Activated T-helper 17 cell treated with anti-CD3 and anti-CD28 coated beads, Interleukin-2, amount 50 U/mL, for 72 hours (primary cell): ENCODE data around the gene PTPRD. TPM values are rescaled to one million over a fixed set of nuclear protein-coding genes. Genes with fewer than 3 reads are reported as not detected.

Experiments
- ATAC-seq: fragments of 150-1000 bp; cut with Tn5 transposase; replicated peaks from 2 replicates; pipeline ENCODE4 v1.10.0; 2021; ENCODE audit warnings: mild to moderate bottlenecking, moderate library complexity
- H3K27ac Mint-ChIP-seq: one replicate; pipeline ENCODE4 v1.8.0; 2022; ENCODE audit warnings: mixed read lengths
- H3K27me3 Mint-ChIP-seq: one replicate; pipeline ENCODE4 v1.8.0; 2022; ENCODE audit warnings: mixed read lengths
- H3K36me3 Mint-ChIP-seq: one replicate; pipeline ENCODE4 v1.8.0; 2022; ENCODE audit warnings: low read depth, mild to moderate bottlenecking, mixed read lengths
- H3K4me1 Mint-ChIP-seq: one replicate; pipeline ENCODE4 v1.8.0; 2022; ENCODE audit warnings: mixed read lengths
- H3K4me3 Mint-ChIP-seq: one replicate; pipeline ENCODE4 v1.8.0; 2022; ENCODE audit warnings: mild to moderate bottlenecking, mixed read lengths
- H3K9me3 Mint-ChIP-seq: one replicate; pipeline ENCODE4 v1.8.0; 2022; ENCODE audit warnings: mixed read lengths
- total RNA-seq, 2 donors: library from RNA; stranded (reverse); gene quantifications; one replicate each; pipeline ENCODE4 v1.2.3, GENCODE V29; 2022

PTPRD gene
- total RNA-seq, 2 donors from 2014 or later: 0.04 TPM; not detected in 1

DNA sequence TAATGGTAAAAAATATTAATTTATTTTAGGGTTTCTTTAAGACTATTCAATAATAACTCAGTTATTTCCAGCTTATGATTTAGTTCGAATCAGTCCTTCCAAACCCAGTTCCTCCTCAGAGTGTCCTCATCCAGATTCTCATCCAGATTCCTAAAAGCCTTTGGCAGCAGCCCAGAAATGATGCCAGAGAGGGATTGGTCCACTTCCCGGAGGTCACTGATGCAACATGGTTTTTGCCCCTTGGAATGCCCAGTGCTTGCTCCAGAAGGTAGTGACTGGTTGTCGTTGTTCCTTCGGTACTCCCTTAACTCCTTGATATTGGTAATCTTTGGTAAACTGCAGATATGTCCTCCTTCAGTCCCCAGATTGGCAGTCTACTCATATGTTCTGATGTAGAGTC is 2320.1 kb downstream of the PTPRD start:
- Mint-ChIP-seq H3K36me3 (no peaks in the 10 kb centered on the region), H3K4me3 (no peak overlapping the region), H3K27me3 (peaks cover 3% of the 10 kb centered on the region), H3K9me3 (no peaks in the 10 kb centered on the region), H3K4me1 (no peaks in the 10 kb centered on the region), H3K27ac (no peak overlapping the region)
- ATAC-seq: no peak

- H3K9me3 Mint-ChIP-seq: no peaks in the 10 kb centered on the region
- H3K4me1 Mint-ChIP-seq: peaks cover 5% of the 10 kb centered on the region
- peaks cover 6% of the 10 kb centered on the region for H3K27me3 Mint-ChIP-seq
- no peak overlapping the region for H3K4me3 Mint-ChIP-seq
- no peak overlapping the region for H3K27ac Mint-ChIP-seq
- no peaks in the 10 kb centered on the region for H3K36me3 Mint-ChIP-seq
- no peak for ATAC-seq
Observed at GRCh38 chr9:8289681-8290080, 2323.1 kb downstream of the PTPRD start.

DNA sequence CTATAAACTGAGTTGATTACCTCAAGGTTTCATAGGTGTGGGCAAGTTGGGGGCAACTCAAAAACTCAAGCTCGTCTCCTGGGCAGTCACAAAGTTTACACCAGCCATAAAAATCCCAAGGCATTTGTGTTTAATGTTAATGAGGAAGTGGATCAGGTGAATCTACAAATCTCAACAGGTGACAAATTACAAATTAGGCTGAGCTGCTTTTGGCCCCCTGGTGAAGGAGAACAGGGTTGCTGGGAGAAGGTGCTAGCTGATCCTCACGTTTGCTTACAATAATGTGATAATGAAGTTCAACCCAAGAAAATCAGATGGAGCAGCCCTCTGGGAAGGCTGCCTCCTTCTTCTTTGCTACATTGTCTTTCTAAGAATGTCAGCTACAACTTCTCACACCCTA is 2324.8 kb downstream of the PTPRD start:
- peaks cover 5% of the 10 kb centered on the region for H3K4me1 Mint-ChIP-seq
- no peak for ATAC-seq
- H3K4me3 Mint-ChIP-seq: no peak overlapping the region
- no peaks in the 10 kb centered on the region for H3K9me3 Mint-ChIP-seq
- peaks cover 6% of the 10 kb centered on the region for H3K27me3 Mint-ChIP-seq
- H3K27ac Mint-ChIP-seq: no peak overlapping the region
- H3K36me3 Mint-ChIP-seq: no peaks in the 10 kb centered on the region

DNA sequence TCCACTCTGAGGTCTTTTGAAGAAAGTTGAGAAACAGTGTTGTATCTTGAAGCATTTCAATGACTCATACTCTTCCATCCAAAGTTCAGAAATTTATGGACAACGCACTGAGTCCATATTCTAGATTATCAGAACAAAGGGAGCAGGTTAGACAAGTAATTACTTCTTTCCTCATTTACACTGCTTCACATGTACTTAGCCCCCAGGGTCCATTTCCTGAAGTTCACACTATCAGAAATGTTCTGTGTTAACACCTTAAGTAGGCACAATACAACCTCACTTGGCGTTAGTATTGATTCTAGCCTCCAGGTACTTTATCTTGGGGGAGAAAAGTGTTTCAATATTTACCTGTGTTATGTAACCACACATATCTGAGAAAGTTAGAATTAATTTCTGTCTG is 2325.3 kb downstream of the PTPRD start:
- H3K36me3 Mint-ChIP-seq: no peaks in the 10 kb centered on the region
- peaks cover 5% of the 10 kb centered on the region for H3K4me1 Mint-ChIP-seq
- no peak for ATAC-seq
- no peaks in the 10 kb centered on the region for H3K9me3 Mint-ChIP-seq
- H3K27me3 Mint-ChIP-seq: peaks cover 6% of the 10 kb centered on the region
- no peak overlapping the region for H3K4me3 Mint-ChIP-seq
- no peak overlapping the region for H3K27ac Mint-ChIP-seq

- Mint-ChIP-seq H3K4me1 (peaks cover 5% of the 10 kb centered on the region), H3K9me3 (no peaks in the 10 kb centered on the region), H3K4me3 (no peak overlapping the region), H3K27me3 (peaks cover 6% of the 10 kb centered on the region), H3K36me3 (no peaks in the 10 kb centered on the region), H3K27ac (no peak overlapping the region)
- no peak for ATAC-seq
Observed at GRCh38 chr9:8284884-8285283, 2327.9 kb downstream of the PTPRD start.

GRCh38 chr9:8282535-8282934 is 2330.3 kb downstream of the PTPRD start:
- Mint-ChIP-seq H3K4me3 (no peak overlapping the region), H3K27ac (no peak overlapping the region), H3K36me3 (no peaks in the 10 kb centered on the region), H3K4me1 (peaks cover 5% of the 10 kb centered on the region), H3K9me3 (peaks cover 2% of the 10 kb centered on the region), H3K27me3 (peaks cover 3% of the 10 kb centered on the region)
- no peak for ATAC-seq

DNA sequence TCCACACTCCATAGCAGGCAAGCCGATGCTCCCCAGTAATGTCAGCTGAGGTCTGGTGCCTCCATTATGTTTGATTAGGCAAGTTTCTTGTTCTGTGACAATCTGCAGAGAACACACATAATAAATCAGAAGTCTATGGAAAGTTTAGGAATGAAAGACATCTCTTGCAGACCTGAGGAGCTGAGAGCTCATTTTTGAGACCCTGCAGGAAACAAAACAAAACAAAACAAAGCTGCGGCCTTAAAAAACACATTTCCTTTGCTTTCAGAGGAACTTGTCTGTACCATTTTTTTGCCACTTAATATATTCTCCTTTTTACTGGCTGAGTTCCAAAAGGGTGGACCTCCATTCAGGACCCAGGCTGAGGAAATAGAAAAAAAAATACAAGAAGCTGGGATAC is 2332.0 kb downstream of the PTPRD start:
- H3K27me3 Mint-ChIP-seq: peaks cover 3% of the 10 kb centered on the region
- no peaks in the 10 kb centered on the region for H3K4me1 Mint-ChIP-seq
- ATAC-seq: no peak
- no peak overlapping the region for H3K27ac Mint-ChIP-seq
- H3K9me3 Mint-ChIP-seq: peaks cover 15% of the 10 kb centered on the region
- H3K36me3 Mint-ChIP-seq: no peaks in the 10 kb centered on the region
- H3K4me3 Mint-ChIP-seq: no peak overlapping the region

DNA sequence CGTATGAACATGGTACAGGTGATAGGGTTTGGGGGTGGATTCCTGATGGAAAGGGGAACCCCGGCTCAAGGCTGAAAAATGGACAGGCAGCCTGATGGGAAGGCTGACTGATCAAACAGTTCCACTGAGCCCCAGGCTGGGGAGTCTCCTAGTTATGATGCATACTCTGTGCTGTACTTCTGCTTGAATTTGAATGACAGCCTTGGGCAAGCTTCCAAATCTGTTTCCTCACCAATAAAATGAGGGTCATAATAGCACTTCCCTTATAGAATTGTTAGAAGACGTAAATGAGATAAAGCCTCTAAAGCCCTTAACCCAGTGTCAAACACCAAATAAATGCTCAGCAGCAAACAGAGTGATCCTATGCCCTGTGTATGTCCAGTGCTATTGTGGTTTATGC is 2334.8 kb downstream of the PTPRD start:
- Mint-ChIP-seq H3K4me1 (no peaks in the 10 kb centered on the region), H3K27me3 (no peaks in the 10 kb centered on the region), H3K9me3 (peaks cover 15% of the 10 kb centered on the region), H3K27ac (no peak overlapping the region), H3K36me3 (no peaks in the 10 kb centered on the region), H3K4me3 (no peak overlapping the region)
- ATAC-seq: no peak

DNA sequence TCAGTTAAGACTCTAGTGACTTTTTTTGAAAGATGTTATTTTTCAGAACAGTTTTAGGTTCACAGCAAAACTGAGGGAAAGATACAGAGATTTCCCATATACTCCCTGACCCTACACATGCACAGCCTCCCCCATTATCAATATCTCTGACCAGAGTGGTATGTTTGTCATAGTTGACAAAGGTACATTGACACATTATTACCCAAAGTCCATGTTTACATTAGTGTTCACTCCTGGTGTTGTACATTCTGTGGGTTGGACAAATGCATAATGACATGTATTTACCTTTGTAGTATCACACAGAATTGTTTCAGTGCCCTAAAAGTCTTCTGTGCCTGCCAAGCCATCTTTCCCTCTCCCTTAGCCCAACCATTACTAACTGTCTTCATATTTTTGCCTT is 2342.6 kb downstream of the PTPRD start:
- H3K4me3 Mint-ChIP-seq: no peak overlapping the region
- no peaks in the 10 kb centered on the region for H3K36me3 Mint-ChIP-seq
- no peaks in the 10 kb centered on the region for H3K27me3 Mint-ChIP-seq
- no peak overlapping the region for H3K27ac Mint-ChIP-seq
- ATAC-seq: no peak
- H3K9me3 Mint-ChIP-seq: no peaks in the 10 kb centered on the region
- no peaks in the 10 kb centered on the region for H3K4me1 Mint-ChIP-seq

GRCh38 chr9:8268881-8269280 is 2343.9 kb downstream of the PTPRD start:
- H3K4me1 Mint-ChIP-seq: no peaks in the 10 kb centered on the region
- ATAC-seq: no peak
- no peaks in the 10 kb centered on the region for H3K9me3 Mint-ChIP-seq
- no peak overlapping the region for H3K4me3 Mint-ChIP-seq
- H3K27me3 Mint-ChIP-seq: no peaks in the 10 kb centered on the region
- H3K27ac Mint-ChIP-seq: no peak overlapping the region
- H3K36me3 Mint-ChIP-seq: no peaks in the 10 kb centered on the region

GRCh38 chr9:8268216-8268878 is 2344.5 kb downstream of the PTPRD start:
- no peak overlapping the region for H3K27ac Mint-ChIP-seq
- no peaks in the 10 kb centered on the region for H3K9me3 Mint-ChIP-seq
- H3K4me3 Mint-ChIP-seq: no peak overlapping the region
- ATAC-seq: no peak
- no peaks in the 10 kb centered on the region for H3K27me3 Mint-ChIP-seq
- H3K4me1 Mint-ChIP-seq: no peaks in the 10 kb centered on the region
- no peaks in the 10 kb centered on the region for H3K36me3 Mint-ChIP-seq

- Mint-ChIP-seq H3K36me3 (no peaks in the 10 kb centered on the region), H3K4me3 (no peak overlapping the region), H3K4me1 (no peaks in the 10 kb centered on the region), H3K27ac (no peak overlapping the region), H3K9me3 (no peaks in the 10 kb centered on the region), H3K27me3 (no peaks in the 10 kb centered on the region)
- ATAC-seq: no peak
Observed at GRCh38 chr9:8267636-8268035, 2345.2 kb downstream of the PTPRD start.

DNA sequence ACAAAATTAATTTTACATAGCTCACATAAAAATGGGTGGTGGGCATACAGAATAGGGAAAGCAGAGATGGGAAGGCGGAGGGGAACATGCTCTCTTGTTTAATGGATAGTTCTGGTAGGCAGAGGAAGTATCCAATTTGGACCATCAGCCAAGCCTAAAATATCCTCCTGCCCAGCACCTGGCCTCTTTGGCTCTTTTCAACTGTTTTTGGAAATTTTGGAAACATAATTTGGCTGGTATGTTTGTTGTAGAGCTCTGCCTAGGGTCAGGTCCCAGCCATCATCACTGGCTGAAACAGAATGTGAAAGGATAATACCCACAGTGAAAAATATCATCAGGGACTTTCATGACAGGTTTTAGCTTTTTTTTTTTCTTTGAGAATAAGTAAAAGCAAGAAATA is 2345.9 kb downstream of the PTPRD start:
- ATAC-seq: no peak
- Mint-ChIP-seq H3K36me3 (no peaks in the 10 kb centered on the region), H3K27me3 (no peaks in the 10 kb centered on the region)

DNA sequence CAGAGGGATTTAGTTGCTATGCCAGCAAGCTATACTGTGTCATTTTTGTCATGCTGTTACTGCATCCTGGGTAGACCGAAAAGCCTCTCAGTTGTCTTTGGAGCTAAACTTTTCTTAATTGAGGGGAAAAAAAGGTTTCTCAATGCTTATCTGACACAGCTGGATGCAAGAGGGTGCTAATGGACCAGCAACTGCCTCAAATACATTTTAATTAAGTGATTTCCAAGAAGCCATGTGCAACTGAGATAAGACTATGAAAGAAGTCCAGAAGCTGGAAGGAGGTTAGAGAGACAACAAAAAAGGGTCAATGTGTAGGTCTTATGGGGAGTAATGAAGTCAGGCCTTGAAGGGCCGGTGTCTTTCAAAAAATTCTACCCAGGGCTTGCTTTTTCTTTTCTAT is 2347.5 kb downstream of the PTPRD start:
- ATAC-seq: no peak
- Mint-ChIP-seq H3K36me3 (no peaks in the 10 kb centered on the region), H3K9me3 (no peaks in the 10 kb centered on the region), H3K27ac (no peak overlapping the region), H3K4me3 (no peak overlapping the region), H3K4me1 (no peaks in the 10 kb centered on the region), H3K27me3 (no peaks in the 10 kb centered on the region)

More for the DNA sequence above, 2345.9 kb downstream of the PTPRD start:
- H3K9me3 Mint-ChIP-seq: no peaks in the 10 kb centered on the region
- H3K27ac Mint-ChIP-seq: no peak overlapping the region
- no peak overlapping the region for H3K4me3 Mint-ChIP-seq
- no peaks in the 10 kb centered on the region for H3K4me1 Mint-ChIP-seq
